ENCODE data around the gene PTPRA. TPM values are rescaled to one million over a fixed set of nuclear protein-coding genes. Genes with fewer than 3 reads are reported as not detected.
"Not testable (repeated sequence)": the region's sequence is repeated elsewhere in the genome, so short reads cannot be mapped to it uniquely, and the experiment has no call there.

The PTPRA gene
- total and polyA plus RNA-seq, 4 donors = 113 to 182 (median 166) TPM

DNA sequence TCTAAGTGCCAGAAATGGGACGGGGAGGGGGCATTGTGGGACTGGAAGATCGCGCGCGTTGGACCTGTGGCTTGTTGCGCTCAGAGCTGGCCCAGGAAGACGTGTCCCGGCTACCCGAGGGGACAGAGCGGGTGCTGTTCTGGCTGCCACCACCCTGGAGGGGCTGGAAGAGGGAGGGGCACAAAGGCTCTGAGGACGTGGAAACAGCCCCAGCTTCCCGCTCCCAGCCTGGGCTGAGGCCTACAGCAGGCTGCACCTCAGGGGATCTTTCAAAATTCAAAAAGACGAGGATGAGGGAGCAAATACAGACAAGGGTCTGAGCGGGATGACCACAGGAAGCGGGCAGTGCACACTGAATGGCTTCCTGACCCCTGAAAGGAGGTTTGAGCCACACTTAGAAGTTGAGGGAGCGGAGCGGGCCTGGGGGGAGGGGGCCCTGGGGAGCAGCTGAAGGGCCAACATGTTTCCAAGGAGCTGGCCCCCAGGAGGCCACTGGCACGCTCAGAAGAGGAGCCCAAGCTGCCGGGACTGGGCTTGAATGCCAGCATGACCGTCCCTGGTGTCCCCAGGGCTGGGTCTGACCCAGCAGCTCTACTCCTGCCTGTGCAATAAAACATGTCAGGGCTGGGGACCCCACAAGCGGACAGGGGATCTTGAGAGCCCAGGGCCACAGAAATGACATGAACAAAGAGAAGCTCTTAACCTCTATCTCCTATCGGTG lies 199.4 kb downstream of the PTPRA start:
- Histone ChIP-seq H3K4me1 (ENCODE audit: control insufficient read depth, insufficient read depth, low read length) (peaks cover 7% of the 10 kb centered on the region), H3K36me3 (ENCODE audit: control insufficient read depth, insufficient read depth, low read length) (no peaks in the 10 kb centered on the region), H3K9me3 (ENCODE audit: control insufficient read depth, insufficient read depth, low read length) (no peaks in the 10 kb centered on the region), H3K4me3 (ENCODE audit: low read depth, low read length) (no peak overlapping the region), H3K27ac (ENCODE audit: low read depth, low read length) (no peak overlapping the region), H3K27me3 (ENCODE audit: control insufficient read depth, insufficient read depth, low read length) (peaks cover 25% of the 10 kb centered on the region)
- 59% methylated on average over 22 of the region's 22 CpGs for WGBS (ENCODE audit: insufficient coverage)
- DNase-seq (ENCODE audit: low read depth in 4 of 6, low spot score in 6 of 6) = no peak

- not testable (repeated sequence) for H3K27ac ChIP-seq (ENCODE audit: low read depth, low read length); H3K9me3 ChIP-seq (ENCODE audit: control insufficient read depth, insufficient read depth, low read length); H3K4me3 ChIP-seq (ENCODE audit: low read depth, low read length); DNase-seq (ENCODE audit: low read depth in 4 of 6, low spot score in 6 of 6); H3K4me1 ChIP-seq (ENCODE audit: control insufficient read depth, insufficient read depth, low read length); H3K36me3 ChIP-seq (ENCODE audit: control insufficient read depth, insufficient read depth, low read length)
- WGBS (ENCODE audit: insufficient coverage) = 95% methylated on average over 7 of the region's 8 CpGs
- peaks cover 25% of the 10 kb centered on the region for H3K27me3 ChIP-seq (ENCODE audit: control insufficient read depth, insufficient read depth, low read length)
These were observed 200.0 kb downstream of the PTPRA start for GRCh38 chr20:3073251-3073643.

DNA sequence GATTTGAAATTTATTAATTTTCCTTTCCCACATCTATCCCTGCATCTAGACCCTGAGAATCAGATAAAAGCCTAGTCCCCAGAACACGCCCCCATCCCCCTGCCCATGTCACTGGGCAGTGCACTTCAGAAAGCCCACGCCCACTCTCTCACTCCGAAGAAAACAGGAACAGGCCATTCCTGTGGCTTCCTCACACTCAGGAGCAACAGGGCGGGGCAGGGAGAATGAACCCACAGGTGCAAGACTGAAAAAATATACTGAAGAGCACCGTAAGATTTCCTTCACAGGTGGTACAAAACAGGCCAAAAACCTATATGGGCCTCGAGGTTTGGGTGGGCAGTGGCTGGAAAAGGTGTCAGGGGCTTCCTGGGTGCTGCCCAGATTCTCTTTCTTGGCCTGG lies 201.5 kb downstream of the PTPRA start:
- WGBS (ENCODE audit: insufficient coverage) = 88% methylated on average over 6 of the region's 6 CpGs

DNA sequence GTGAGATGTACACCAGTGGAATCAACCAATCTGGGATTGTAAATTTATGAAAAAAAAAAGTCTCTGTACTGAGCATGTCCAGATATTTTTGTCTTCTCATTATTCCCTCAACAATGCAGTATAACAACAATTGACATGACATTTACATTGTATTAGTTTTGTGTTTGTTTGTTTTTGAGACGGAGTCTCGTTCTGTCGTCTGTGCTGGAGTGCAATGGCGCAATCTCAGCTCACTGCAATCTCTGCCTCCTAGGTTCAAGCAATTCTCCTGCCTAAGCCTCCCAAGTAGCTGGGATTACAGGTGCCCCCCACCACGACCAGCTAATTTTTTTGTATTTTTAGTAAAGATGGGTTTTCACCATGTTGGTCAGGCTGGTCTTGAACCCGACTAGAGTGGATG lies 202.0 kb downstream of the PTPRA start:
- peaks cover 25% of the 10 kb centered on the region for H3K27me3 ChIP-seq (ENCODE audit: control insufficient read depth, insufficient read depth, low read length)
- DNase-seq (ENCODE audit: low read depth in 4 of 6, low spot score in 6 of 6); H3K27ac ChIP-seq (ENCODE audit: low read depth, low read length); H3K36me3 ChIP-seq (ENCODE audit: control insufficient read depth, insufficient read depth, low read length); H3K9me3 ChIP-seq (ENCODE audit: control insufficient read depth, insufficient read depth, low read length); H3K4me1 ChIP-seq (ENCODE audit: control insufficient read depth, insufficient read depth, low read length); H3K4me3 ChIP-seq (ENCODE audit: low read depth, low read length): not testable (repeated sequence)
- 67% methylated on average over 1 of the region's 6 CpGs for WGBS (ENCODE audit: insufficient coverage)

More for the DNA sequence above, 201.5 kb downstream of the PTPRA start:
- Histone ChIP-seq H3K27ac (ENCODE audit: low read depth, low read length) (no peak overlapping the region), H3K27me3 (ENCODE audit: control insufficient read depth, insufficient read depth, low read length) (peaks cover 25% of the 10 kb centered on the region), H3K36me3 (ENCODE audit: control insufficient read depth, insufficient read depth, low read length) (no peaks in the 10 kb centered on the region), H3K4me1 (ENCODE audit: control insufficient read depth, insufficient read depth, low read length) (peaks cover 7% of the 10 kb centered on the region), H3K4me3 (ENCODE audit: low read depth, low read length) (no peak overlapping the region), H3K9me3 (ENCODE audit: control insufficient read depth, insufficient read depth, low read length) (no peaks in the 10 kb centered on the region)
- DNase-seq (ENCODE audit: low read depth in 4 of 6, low spot score in 6 of 6) = no peak

GRCh38 chr20:3077618-3078134 lies 204.4 kb downstream of the PTPRA start:
- Histone ChIP-seq H3K36me3 (ENCODE audit: control insufficient read depth, insufficient read depth, low read length) (no peaks in the 10 kb centered on the region), H3K27ac (ENCODE audit: low read depth, low read length) (no peak overlapping the region), H3K9me3 (ENCODE audit: control insufficient read depth, insufficient read depth, low read length) (no peaks in the 10 kb centered on the region), H3K27me3 (ENCODE audit: control insufficient read depth, insufficient read depth, low read length) (peaks cover 25% of the 10 kb centered on the region), H3K4me3 (ENCODE audit: low read depth, low read length) (no peak overlapping the region), H3K4me1 (ENCODE audit: control insufficient read depth, insufficient read depth, low read length) (peaks cover 3% of the 10 kb centered on the region)
- no peak for DNase-seq (ENCODE audit: low read depth in 4 of 6, low spot score in 6 of 6)
- WGBS (ENCODE audit: insufficient coverage) = 94% methylated on average over 2 of the region's 4 CpGs

- H3K27me3 ChIP-seq (ENCODE audit: control insufficient read depth, insufficient read depth, low read length) = peaks cover 34% of the 10 kb centered on the region
- H3K9me3 ChIP-seq (ENCODE audit: control insufficient read depth, insufficient read depth, low read length) = no peaks in the 10 kb centered on the region
- no peak overlapping the region for H3K27ac ChIP-seq (ENCODE audit: low read depth, low read length)
- H3K36me3 ChIP-seq (ENCODE audit: control insufficient read depth, insufficient read depth, low read length) = no peaks in the 10 kb centered on the region
- no peak for DNase-seq (ENCODE audit: low read depth in 4 of 6, low spot score in 6 of 6)
- no peak overlapping the region for H3K4me3 ChIP-seq (ENCODE audit: low read depth, low read length)
- 91% methylated on average over 4 of the region's 6 CpGs for WGBS (ENCODE audit: insufficient coverage)
- peaks cover 8% of the 10 kb centered on the region for H3K4me1 ChIP-seq (ENCODE audit: control insufficient read depth, insufficient read depth, low read length)
These were observed 207.7 kb downstream of the PTPRA start for GRCh38 chr20:3080939-3081388.

- no peak for DNase-seq (ENCODE audit: low read depth in 4 of 6, low spot score in 6 of 6)
- Histone ChIP-seq H3K36me3 (ENCODE audit: control insufficient read depth, insufficient read depth, low read length) (no peaks in the 10 kb centered on the region), H3K4me1 (ENCODE audit: control insufficient read depth, insufficient read depth, low read length) (peaks cover 8% of the 10 kb centered on the region), H3K9me3 (ENCODE audit: control insufficient read depth, insufficient read depth, low read length) (no peaks in the 10 kb centered on the region), H3K27ac (ENCODE audit: low read depth, low read length) (no peak overlapping the region), H3K4me3 (ENCODE audit: low read depth, low read length) (no peak overlapping the region), H3K27me3 (ENCODE audit: control insufficient read depth, insufficient read depth, low read length) (peaks cover 34% of the 10 kb centered on the region)
- WGBS (ENCODE audit: insufficient coverage) = 92% methylated on average over 9 of the region's 11 CpGs
These were observed 208.4 kb downstream of the PTPRA start for GRCh38 chr20:3081641-3082040.

DNA sequence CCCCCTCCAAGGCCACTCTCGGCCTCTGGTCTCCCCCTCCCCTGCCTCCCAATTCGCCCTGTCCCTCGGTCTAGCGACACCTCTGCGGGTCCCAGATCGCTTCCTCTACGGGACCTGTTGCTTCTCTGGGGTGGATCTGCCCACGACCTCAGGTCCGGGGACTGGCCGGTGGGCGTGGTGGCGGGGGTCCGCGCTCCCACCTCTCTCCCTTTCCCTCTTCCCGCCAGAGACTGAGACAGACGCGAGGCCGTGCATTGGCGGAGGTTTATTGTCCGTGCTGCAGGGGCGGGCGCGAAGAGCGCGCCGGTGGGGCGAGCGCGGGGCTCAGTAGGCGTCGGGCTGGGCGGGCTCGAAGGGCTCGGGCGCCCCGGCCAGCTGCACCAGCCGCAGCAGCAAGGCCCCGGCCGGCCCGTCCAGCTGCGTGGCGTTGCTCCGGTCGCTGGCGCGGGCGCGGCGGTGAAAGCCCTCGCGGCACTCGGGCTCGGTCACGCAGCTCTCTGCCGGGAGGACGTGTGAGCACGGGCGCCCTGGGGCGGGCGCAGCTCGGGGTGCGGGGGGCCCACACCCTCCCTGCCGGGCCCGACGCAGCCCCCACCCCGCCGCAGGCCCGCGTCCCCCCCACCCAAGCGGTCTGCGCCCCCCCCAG lies 209.1 kb downstream of the PTPRA start:
- 3% methylated on average over 62 of the region's 71 CpGs for WGBS (ENCODE audit: insufficient coverage)
- no peaks in the 10 kb centered on the region for H3K36me3 ChIP-seq (ENCODE audit: control insufficient read depth, insufficient read depth, low read length)
- H3K27me3 ChIP-seq (ENCODE audit: control insufficient read depth, insufficient read depth, low read length) = peaks cover 34% of the 10 kb centered on the region

GRCh38 chr20:3082955-3083952 lies 210.0 kb downstream of the PTPRA start:
- H3K4me3 ChIP-seq (ENCODE audit: low read depth, low read length) = no peak overlapping the region

More for the DNA sequence above, 209.1 kb downstream of the PTPRA start:
- peak in 2 of 6 donors; percentile 10 to 16 for DNase-seq (ENCODE audit: low read depth in 4 of 6, low spot score in 6 of 6)
- no peaks in the 10 kb centered on the region for H3K9me3 ChIP-seq (ENCODE audit: control insufficient read depth, insufficient read depth, low read length)
- peaks cover 8% of the 10 kb centered on the region for H3K4me1 ChIP-seq (ENCODE audit: control insufficient read depth, insufficient read depth, low read length)
- no peak overlapping the region for H3K4me3 ChIP-seq (ENCODE audit: low read depth, low read length)
- no peak overlapping the region for H3K27ac ChIP-seq (ENCODE audit: low read depth, low read length)

More at GRCh38 chr20:3082955-3083952, 210.0 kb downstream of the PTPRA start:
- no peaks in the 10 kb centered on the region for H3K9me3 ChIP-seq (ENCODE audit: control insufficient read depth, insufficient read depth, low read length)
- no peak for DNase-seq (ENCODE audit: low read depth in 4 of 6, low spot score in 6 of 6)
- H3K36me3 ChIP-seq (ENCODE audit: control insufficient read depth, insufficient read depth, low read length) = no peaks in the 10 kb centered on the region
- H3K27ac ChIP-seq (ENCODE audit: low read depth, low read length) = no peak overlapping the region
- H3K27me3 ChIP-seq (ENCODE audit: control insufficient read depth, insufficient read depth, low read length) = peaks cover 34% of the 10 kb centered on the region
- H3K4me1 ChIP-seq (ENCODE audit: control insufficient read depth, insufficient read depth, low read length) = peaks cover 8% of the 10 kb centered on the region
- 13% methylated on average over 76 of the region's 76 CpGs for WGBS (ENCODE audit: insufficient coverage)
